Fibroblast of villous mesenchyme (primary cell): ENCODE results near the gene BICD1. TPM values are rescaled to one million over a fixed set of nuclear protein-coding genes. Genes with fewer than 3 reads are reported as not detected.

ENCODE experiments used
- DNase-seq: peaks from one replicate; pipeline ENCODE4 v3.0.0-alpha.2; 2010; ENCODE audit warnings: low read depth
- H3K4me3 ChIP-seq: 2 replicates; pipeline ENCODE4 v1.5.1; 2011; ENCODE audit warnings: low read depth, mild to moderate bottlenecking, low read length
- total RNA-seq: library from RNA; depleted of rRNA; stranded (reverse); fragments of >200 nt; gene quantifications from 2 replicates; pipeline ENCODE4 v1.2.3, GENCODE V29; 2012
- TF ChIP-seq, protein P1 (sequence below): IDR thresholded peaks from 2 replicates; pipeline ENCODE4 v1.5.1; 2012; ENCODE audit warnings: low read depth, mild to moderate bottlenecking, low read length; ENCODE audit not compliant: insufficient read depth

Gene BICD1
- total RNA-seq, 1 donor = 24.6 TPM

DNA sequence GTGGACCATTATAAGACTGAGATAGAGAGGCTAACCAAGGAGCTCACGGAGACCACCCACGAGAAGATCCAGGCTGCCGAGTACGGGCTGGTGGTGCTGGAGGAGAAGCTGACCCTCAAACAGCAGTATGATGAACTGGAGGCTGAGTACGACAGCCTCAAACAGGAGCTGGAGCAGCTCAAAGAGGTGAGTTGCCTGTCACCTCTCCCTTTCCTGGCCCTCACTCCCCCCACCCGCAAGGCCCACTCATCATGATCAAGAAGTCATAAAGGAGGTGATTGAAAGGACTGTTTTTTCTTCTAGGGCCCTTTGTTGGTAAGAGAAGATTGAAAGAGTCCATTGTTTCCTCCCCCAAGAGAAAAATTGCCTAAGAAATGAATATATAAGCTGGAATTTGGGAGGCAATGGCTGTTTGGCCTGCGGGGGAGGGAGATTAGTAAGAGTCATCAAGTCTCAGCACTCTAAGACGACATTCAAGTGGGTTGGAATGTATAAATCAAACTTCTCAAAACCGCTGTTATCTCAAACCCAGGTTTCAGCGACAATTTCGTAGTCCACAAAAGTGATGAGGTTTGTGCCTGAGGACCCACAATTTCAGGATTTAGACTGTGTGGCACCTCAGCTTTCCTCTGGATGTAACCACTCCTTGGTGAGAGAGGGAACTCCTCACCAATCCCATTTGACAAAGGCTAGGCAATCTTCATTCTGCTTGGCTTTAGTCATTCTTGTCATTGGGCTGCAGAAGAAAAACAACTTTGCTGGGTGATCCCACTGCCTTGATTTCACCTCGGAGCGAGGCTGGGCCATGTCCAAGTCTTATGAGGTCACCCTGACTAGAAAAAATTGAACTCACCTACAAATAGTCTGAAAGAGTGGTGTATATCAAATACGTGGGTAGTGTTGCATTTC, 966 bp downstream of the BICD1 start:
- DNase-seq = peak; percentile 49

DNA sequence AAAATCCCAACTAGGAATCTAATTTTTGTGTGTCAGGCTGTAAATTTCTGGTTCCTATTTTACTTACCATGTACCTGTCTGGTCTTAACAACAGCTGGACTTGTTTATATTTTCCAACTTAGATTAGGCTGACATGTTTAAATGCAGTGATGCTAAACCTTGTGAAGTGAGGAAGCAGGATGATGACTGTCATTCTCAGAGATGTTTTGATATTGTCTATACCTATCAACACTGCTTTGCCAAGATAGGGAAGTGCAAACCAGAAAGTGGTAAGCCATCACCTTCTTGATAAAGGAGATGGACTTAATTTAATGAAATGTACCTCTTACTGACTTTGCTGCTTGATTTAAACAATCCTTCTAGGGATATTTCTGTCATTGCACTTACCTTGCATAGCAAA, 2.1 kb downstream of the BICD1 start:
- TF ChIP-seq, protein P1, sequence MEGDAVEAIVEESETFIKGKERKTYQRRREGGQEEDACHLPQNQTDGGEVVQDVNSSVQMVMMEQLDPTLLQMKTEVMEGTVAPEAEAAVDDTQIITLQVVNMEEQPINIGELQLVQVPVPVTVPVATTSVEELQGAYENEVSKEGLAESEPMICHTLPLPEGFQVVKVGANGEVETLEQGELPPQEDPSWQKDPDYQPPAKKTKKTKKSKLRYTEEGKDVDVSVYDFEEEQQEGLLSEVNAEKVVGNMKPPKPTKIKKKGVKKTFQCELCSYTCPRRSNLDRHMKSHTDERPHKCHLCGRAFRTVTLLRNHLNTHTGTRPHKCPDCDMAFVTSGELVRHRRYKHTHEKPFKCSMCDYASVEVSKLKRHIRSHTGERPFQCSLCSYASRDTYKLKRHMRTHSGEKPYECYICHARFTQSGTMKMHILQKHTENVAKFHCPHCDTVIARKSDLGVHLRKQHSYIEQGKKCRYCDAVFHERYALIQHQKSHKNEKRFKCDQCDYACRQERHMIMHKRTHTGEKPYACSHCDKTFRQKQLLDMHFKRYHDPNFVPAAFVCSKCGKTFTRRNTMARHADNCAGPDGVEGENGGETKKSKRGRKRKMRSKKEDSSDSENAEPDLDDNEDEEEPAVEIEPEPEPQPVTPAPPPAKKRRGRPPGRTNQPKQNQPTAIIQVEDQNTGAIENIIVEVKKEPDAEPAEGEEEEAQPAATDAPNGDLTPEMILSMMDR = no peak
- peak overlapping the region; percentile 94 for H3K4me3 ChIP-seq
- DNase-seq = no peak

More for the DNA sequence above, 966 bp downstream of the BICD1 start:
- H3K4me3 ChIP-seq = peak overlapping the region; percentile 94
- TF ChIP-seq, protein P1 = no peak

DNA sequence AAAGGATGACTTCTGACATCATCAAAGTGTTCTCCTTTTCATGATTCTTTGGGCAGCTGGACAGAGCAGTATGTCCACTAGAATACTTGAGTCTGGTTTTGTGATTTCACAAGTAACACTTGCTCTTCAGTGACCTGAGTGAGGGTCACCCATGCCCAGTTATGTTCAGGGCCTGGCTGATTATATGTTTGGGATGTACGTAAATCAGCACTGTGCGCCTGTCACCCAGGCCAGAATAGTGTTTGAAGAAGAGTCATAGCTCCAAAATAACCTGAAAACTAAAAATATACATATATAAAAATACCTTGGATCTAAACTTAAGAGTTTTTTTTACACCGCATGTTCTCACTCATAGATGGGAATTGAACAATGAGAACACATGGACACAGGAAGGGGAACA, 3.8 kb downstream of the BICD1 start:
- no peak overlapping the region for H3K4me3 ChIP-seq
- TF ChIP-seq, protein P1 = no peak
- no peak for DNase-seq

DNA sequence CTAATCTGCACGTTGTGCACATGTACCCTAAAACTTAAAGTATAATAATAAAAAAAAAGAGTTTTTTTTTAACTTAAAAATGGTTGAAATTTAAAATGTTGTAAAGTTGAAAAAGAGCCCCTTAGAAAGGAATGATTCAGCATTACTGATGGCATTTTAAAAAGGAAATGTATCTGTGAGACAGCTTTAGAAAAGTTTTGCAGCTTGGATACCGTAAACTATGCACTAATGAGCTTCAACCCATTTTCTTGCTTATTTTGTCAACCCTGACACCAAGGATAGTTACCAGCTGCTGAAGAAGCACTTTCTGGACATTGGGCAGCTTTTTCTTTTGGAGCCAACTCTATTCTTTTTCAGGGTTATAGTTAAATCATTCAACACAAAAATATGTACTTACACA, 4.3 kb downstream of the BICD1 start:
- no peak overlapping the region for H3K4me3 ChIP-seq
- TF ChIP-seq, protein P1 = no peak
- DNase-seq = no peak

DNA sequence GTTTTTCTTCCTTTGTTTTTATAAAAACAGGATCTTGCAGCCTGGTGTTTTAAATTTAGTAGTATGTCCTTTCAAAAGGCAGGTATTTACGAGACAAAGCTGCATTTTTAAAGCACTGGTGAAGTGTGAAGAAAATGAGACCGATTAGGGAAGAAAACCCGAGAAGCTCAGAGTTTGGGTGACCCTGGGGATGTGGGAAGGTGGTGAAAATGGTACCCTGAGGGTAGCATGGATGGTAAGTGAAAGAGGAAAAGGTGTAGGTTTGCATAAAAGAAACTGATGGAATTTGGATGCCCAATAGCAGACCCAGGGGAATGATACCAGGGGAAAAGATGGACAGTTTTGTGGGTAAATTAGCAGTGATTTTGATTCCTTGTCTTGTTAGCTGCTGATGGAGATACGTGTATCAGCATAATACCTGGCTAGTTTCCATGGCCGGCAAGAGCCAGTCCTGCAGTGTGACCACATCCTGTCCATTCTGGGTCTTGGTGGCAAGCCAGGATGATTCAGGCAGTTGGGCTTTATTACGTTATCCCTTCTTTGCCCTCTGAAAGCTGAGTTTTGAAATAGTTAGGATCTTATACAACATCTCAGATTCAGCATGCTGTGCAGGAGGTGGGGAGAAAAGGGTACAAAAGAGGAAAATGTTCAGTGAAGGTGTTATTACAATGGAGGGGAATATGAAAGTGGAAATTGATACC, 8.9 kb downstream of the BICD1 start:
- TF ChIP-seq, protein P1 = no peak
- H3K4me3 ChIP-seq = no peak overlapping the region
- peak; percentile 99 for DNase-seq

DNA sequence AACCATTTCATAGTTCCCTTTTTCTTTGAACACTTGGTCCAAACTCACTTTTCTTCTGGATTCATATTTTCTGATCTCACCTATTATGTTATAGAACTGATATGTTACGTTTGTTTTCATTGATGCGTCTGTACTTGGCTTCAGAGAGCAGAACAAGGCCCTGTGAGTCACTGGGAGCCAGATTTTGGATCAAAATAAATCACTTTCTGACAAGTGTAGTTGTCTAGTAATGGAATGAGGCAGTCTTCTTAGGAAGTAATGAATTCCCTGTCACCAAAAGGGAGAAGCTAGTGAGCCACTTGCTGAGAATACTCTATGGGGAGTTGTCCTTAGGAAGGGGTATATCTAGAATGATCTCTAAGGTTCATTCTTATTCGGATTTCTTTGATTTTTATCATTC, 10.2 kb downstream of the BICD1 start:
- H3K4me3 ChIP-seq = no peak overlapping the region
- TF ChIP-seq, protein P1 = no peak
- peak; percentile 59 for DNase-seq
